MG63 (cell line): ENCODE results near the gene SPOP. TPM values are rescaled to one million over a fixed set of nuclear protein-coding genes. Genes with fewer than 3 reads are reported as not detected.

Source experiments
- DNase-seq: peaks from one replicate; pipeline ENCODE4 v3.0.0-alpha.2; 2020
- H3K27me3 ChIP-seq: fragments of 250-450 bp; sonication (Bioruptor Pico); 2 replicates; pipeline ENCODE4 v1.5.1; 2020; ENCODE audit warnings: mild to moderate bottlenecking, moderate library complexity
- H3K36me3 ChIP-seq: fragments of 250-450 bp; sonication (Bioruptor Pico); 2 replicates; pipeline ENCODE4 v1.5.1; 2020; ENCODE audit warnings: mild to moderate bottlenecking, moderate library complexity
- H3K4me3 ChIP-seq: fragments of 250-450 bp; sonication (Bioruptor Pico); 2 replicates; pipeline ENCODE4 v1.5.1; 2020; ENCODE audit warnings: mild to moderate bottlenecking, moderate library complexity
- H3K9me3 ChIP-seq: fragments of 250-450 bp; sonication (Bioruptor Pico); 2 replicates; pipeline ENCODE4 v1.5.1; 2020; ENCODE audit warnings: mild to moderate bottlenecking, moderate library complexity
- total RNA-seq: library from RNA; depleted of rRNA; stranded (reverse); fragments of >200 nt; shearing (Covaris generic); gene quantifications from 2 replicates; pipeline ENCODE4 v1.2.3, GENCODE V29; 2014; ENCODE audit warnings: low replicate concordance

SPOP gene
- total RNA-seq, 1 experiment from 2014 or later, result 126 TPM

GRCh38 chr17:49613182-49613800 is 64.6 kb downstream of the SPOP start:
- DNase-seq, result no peak
- Histone ChIP-seq H3K27me3 (no peaks in the 10 kb centered on the region), H3K4me3 (no peak overlapping the region), H3K36me3 (peaks cover 64% of the 10 kb centered on the region), H3K9me3 (no peaks in the 10 kb centered on the region)

GRCh38 chr17:49612726-49613125 is 65.2 kb downstream of the SPOP start:
- Histone ChIP-seq H3K36me3 (peaks cover 66% of the 10 kb centered on the region), H3K27me3 (no peaks in the 10 kb centered on the region), H3K9me3 (no peaks in the 10 kb centered on the region), H3K4me3 (no peak overlapping the region)
- no peak for DNase-seq

- Histone ChIP-seq H3K4me3 (no peak overlapping the region), H3K9me3 (no peaks in the 10 kb centered on the region), H3K36me3 (peaks cover 79% of the 10 kb centered on the region), H3K27me3 (no peaks in the 10 kb centered on the region)
- no peak for DNase-seq
These were observed 66.9 kb downstream of the SPOP start for GRCh38 chr17:49610883-49611584.

- H3K36me3 ChIP-seq, result peaks cover 68% of the 10 kb centered on the region
- DNase-seq, result no peak
- H3K9me3 ChIP-seq, result no peaks in the 10 kb centered on the region
- no peak overlapping the region for H3K4me3 ChIP-seq
- H3K27me3 ChIP-seq, result no peaks in the 10 kb centered on the region
These were observed 73.5 kb downstream of the SPOP start for GRCh38 chr17:49604314-49604869.

GRCh38 chr17:49603720-49604119 is 74.2 kb downstream of the SPOP start:
- H3K36me3 ChIP-seq, result peaks cover 69% of the 10 kb centered on the region
- no peaks in the 10 kb centered on the region for H3K27me3 ChIP-seq
- no peak overlapping the region for H3K4me3 ChIP-seq
- DNase-seq, result no peak
- no peaks in the 10 kb centered on the region for H3K9me3 ChIP-seq

- H3K9me3 ChIP-seq, result no peaks in the 10 kb centered on the region
- H3K4me3 ChIP-seq, result no peak overlapping the region
- no peak for DNase-seq
- no peaks in the 10 kb centered on the region for H3K27me3 ChIP-seq
- H3K36me3 ChIP-seq, result peaks cover 67% of the 10 kb centered on the region
These were observed 74.7 kb downstream of the SPOP start for GRCh38 chr17:49603238-49603637.

- Histone ChIP-seq H3K9me3 (no peaks in the 10 kb centered on the region), H3K4me3 (no peak overlapping the region), H3K36me3 (peaks cover 66% of the 10 kb centered on the region)
These were observed 75.1 kb downstream of the SPOP start for GRCh38 chr17:49602783-49603182.

GRCh38 chr17:49600949-49601348 is 76.9 kb downstream of the SPOP start:
- Histone ChIP-seq H3K9me3 (no peaks in the 10 kb centered on the region), H3K27me3 (no peaks in the 10 kb centered on the region), H3K36me3 (peaks cover 67% of the 10 kb centered on the region), H3K4me3 (no peak overlapping the region)
- DNase-seq, result no peak

More at GRCh38 chr17:49602783-49603182, 75.1 kb downstream of the SPOP start:
- H3K27me3 ChIP-seq, result no peaks in the 10 kb centered on the region
- no peak for DNase-seq

GRCh38 chr17:49598918-49599317 is 79.0 kb downstream of the SPOP start:
- Histone ChIP-seq H3K27me3 (no peaks in the 10 kb centered on the region), H3K36me3 (peaks cover 66% of the 10 kb centered on the region), H3K4me3 (no peak overlapping the region)

GRCh38 chr17:49597928-49598655 is 79.8 kb downstream of the SPOP start:
- DNase-seq, result no peak
- Histone ChIP-seq H3K27me3 (no peaks in the 10 kb centered on the region), H3K4me3 (no peak overlapping the region), H3K9me3 (no peaks in the 10 kb centered on the region), H3K36me3 (peaks cover 58% of the 10 kb centered on the region)

More at GRCh38 chr17:49598918-49599317, 79.0 kb downstream of the SPOP start:
- H3K9me3 ChIP-seq, result no peaks in the 10 kb centered on the region
- DNase-seq, result no peak

- no peak for DNase-seq
- H3K9me3 ChIP-seq, result no peaks in the 10 kb centered on the region
- no peak overlapping the region for H3K4me3 ChIP-seq
- H3K36me3 ChIP-seq, result peaks cover 60% of the 10 kb centered on the region
- H3K27me3 ChIP-seq, result no peaks in the 10 kb centered on the region
These were observed 80.5 kb downstream of the SPOP start for GRCh38 chr17:49597436-49597835.

- Histone ChIP-seq H3K4me3 (no peak overlapping the region), H3K9me3 (no peaks in the 10 kb centered on the region), H3K27me3 (no peaks in the 10 kb centered on the region), H3K36me3 (peaks cover 53% of the 10 kb centered on the region)
- DNase-seq, result no peak
These were observed 81.2 kb downstream of the SPOP start for GRCh38 chr17:49596613-49597244.

GRCh38 chr17:49595980-49596379 is 81.9 kb downstream of the SPOP start:
- peaks cover 46% of the 10 kb centered on the region for H3K36me3 ChIP-seq

GRCh38 chr17:49595328-49595727 is 82.6 kb downstream of the SPOP start:
- H3K27me3 ChIP-seq, result no peaks in the 10 kb centered on the region
- DNase-seq, result no peak

More at GRCh38 chr17:49595980-49596379, 81.9 kb downstream of the SPOP start:
- Histone ChIP-seq H3K9me3 (no peaks in the 10 kb centered on the region), H3K4me3 (no peak overlapping the region), H3K27me3 (no peaks in the 10 kb centered on the region)
- DNase-seq, result no peak

GRCh38 chr17:49592263-49592662 is 85.6 kb downstream of the SPOP start:
- Histone ChIP-seq H3K36me3 (peaks cover 30% of the 10 kb centered on the region), H3K4me3 (no peak overlapping the region), H3K9me3 (no peaks in the 10 kb centered on the region), H3K27me3 (no peaks in the 10 kb centered on the region)
- no peak for DNase-seq

More at GRCh38 chr17:49595328-49595727, 82.6 kb downstream of the SPOP start:
- Histone ChIP-seq H3K36me3 (peaks cover 46% of the 10 kb centered on the region), H3K9me3 (no peaks in the 10 kb centered on the region), H3K4me3 (no peak overlapping the region)

- no peak for DNase-seq
- peaks cover 18% of the 10 kb centered on the region for H3K36me3 ChIP-seq
- no peak overlapping the region for H3K4me3 ChIP-seq
- H3K27me3 ChIP-seq, result no peaks in the 10 kb centered on the region
- no peaks in the 10 kb centered on the region for H3K9me3 ChIP-seq
These were observed 87.0 kb downstream of the SPOP start for GRCh38 chr17:49590874-49591273.

- no peaks in the 10 kb centered on the region for H3K9me3 ChIP-seq
- H3K4me3 ChIP-seq, result no peak overlapping the region
- H3K27me3 ChIP-seq, result no peaks in the 10 kb centered on the region
- no peak for DNase-seq
- H3K36me3 ChIP-seq, result peaks cover 9% of the 10 kb centered on the region; the same call in 1 of the 2 replicates
These were observed 88.3 kb downstream of the SPOP start for GRCh38 chr17:49589577-49589927.
